HFF-Myc (cell line): ENCODE results near the gene SLC12A1.

Experiments
- DNase-seq: peaks from one replicate; pipeline ENCODE4 v3.0.0-alpha.2; 2011; ENCODE audit warnings: low read depth; ENCODE audit errors: extremely low read depth
- H3K4me3 ChIP-seq: replicated peaks from 2 replicates; pipeline ENCODE4 v1.5.1; 2011; ENCODE audit warnings: low read depth, mild to moderate bottlenecking, control low read depth, low read length
- CTCF ChIP-seq: IDR thresholded peaks from 2 replicates; pipeline ENCODE4 v1.5.1; 2012; ENCODE audit warnings: mild to moderate bottlenecking, low read depth, low read length, control low read depth; ENCODE audit errors: missing control alignments

The SLC12A1 gene

DNA sequence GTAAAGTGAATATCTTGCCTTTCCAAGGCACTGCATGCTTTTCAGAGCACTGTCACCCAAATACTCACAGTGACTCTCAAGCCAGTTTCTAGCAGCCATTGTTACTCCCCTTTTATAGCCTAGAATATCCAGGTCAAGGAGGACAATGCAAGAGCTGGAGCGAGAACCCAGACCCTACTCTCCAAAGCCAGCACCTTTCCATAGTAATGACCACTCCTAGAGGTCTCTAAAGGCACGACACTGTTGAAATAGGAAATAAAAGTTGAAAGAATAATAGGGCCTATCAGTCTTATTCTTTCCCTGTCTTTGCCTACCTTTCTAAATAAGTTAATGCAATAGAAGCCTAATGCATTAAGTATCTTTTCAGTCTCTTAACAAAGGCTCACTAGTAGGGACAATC, 91.6 kb downstream of the SLC12A1 start:
- no peak overlapping the region for H3K4me3 ChIP-seq
- no peak for DNase-seq
- TF ChIP-seq CTCF, result no peak

DNA sequence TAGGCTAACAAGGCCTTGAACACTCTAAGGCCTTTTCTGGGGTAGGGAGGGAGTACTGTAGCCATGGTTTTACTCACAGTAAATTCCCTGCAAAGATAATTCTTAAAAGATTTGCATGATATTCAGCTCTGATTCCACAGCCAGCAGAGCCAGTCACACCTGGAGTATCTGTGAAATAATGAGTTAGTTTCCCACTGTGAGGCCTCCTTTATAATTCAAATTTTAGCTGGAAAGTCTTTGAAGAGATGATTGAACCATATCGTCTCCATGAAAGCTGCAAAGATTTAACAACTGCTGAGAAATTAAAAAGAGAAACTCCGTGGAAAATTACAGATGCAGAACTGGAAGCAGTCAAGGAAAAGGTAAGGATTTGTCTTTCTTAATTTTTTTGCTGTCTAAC, 92.8 kb downstream of the SLC12A1 start:
- no peak overlapping the region for H3K4me3 ChIP-seq
- DNase-seq, result no peak
- no peak for TF ChIP-seq CTCF

DNA sequence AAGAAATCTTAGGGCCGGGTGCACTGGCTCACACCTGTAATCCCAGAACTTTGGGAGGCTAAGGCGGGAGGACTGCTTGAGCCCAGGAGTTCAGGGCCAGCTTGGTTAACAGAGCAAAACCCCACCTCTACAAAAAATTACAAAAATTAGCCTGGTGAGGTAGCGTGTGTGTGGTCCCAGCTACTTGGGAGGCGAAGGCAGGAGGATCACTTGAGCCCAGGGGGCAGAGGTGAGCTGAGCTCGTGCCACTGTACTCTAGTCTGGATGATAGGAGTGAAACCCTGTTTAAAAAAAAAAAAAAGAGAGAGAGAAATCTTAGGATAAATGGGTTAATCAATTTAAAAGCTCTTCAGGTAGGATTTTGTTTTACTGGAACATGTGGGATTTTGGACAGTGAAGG, 93.9 kb downstream of the SLC12A1 start:
- no peak overlapping the region for H3K4me3 ChIP-seq
- TF ChIP-seq CTCF, result no peak
- DNase-seq, result no peak

- H3K4me3 ChIP-seq, result no peak overlapping the region
- no peak for TF ChIP-seq CTCF
- DNase-seq, result no peak
Measured at GRCh38 chr15:48304398-48304797, 98.3 kb downstream of the SLC12A1 start.

- H3K4me3 ChIP-seq, result no peak overlapping the region
- no peak for TF ChIP-seq CTCF
- DNase-seq, result no peak
Measured at GRCh38 chr15:48306639-48307038, 100.5 kb downstream of the SLC12A1 start.

DNA sequence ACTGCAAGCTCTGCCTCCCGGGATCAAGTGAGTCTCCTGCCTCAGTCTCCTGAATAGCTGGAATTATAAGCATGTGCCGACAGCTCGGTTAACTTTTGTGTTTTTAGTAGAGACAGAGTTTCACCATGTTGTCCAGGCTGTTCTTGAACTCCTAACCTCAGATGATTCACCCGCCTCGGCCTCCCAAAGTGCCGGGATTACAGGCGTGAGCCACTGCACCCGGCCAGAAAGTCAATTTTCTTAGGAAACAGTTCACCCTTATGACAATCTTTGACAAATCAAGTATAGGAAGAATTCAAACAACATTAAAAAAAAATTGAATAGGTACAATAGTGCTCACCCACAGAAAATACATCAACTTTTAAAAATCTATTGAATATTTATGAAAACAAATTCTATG, 101.5 kb downstream of the SLC12A1 start:
- DNase-seq, result no peak
- H3K4me3 ChIP-seq, result no peak overlapping the region
- no peak for TF ChIP-seq CTCF

DNA sequence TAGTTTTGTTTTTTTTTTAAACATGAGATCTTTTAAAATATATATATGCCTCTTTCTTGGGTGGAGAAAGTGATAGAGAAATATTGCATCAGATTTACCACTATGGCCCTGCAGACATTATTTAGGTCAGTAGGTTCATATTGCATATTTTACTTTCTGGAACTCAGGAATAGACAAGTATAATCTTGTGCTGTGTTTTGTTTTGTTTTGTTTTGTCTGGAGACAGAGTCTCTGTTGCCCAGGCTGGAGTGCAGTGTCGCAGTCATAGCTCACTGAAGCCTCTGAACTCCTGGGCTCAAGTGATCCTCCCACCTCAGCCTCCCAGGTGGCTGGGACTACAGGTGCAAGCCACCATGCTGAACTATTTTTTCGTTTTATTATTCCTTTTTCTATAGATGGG, 103.6 kb downstream of the SLC12A1 start:
- TF ChIP-seq CTCF, result no peak
- no peak overlapping the region for H3K4me3 ChIP-seq
- no peak for DNase-seq
